ENCODE data around the gene RBP5. TPM values are rescaled to one million over a fixed set of nuclear protein-coding genes. Genes with fewer than 3 reads are reported as not detected.
A peak's percentile ranks its signal among the peaks of the same experiment; 100 is the strongest.

The RBP5 gene
- total RNA-seq, 4 donors from 2014 or later = 0.78 to 9.9 (median 2.2) TPM

GRCh38 chr12:7142809-7143465 lies 14.2 kb upstream of the RBP5 start:
- no peaks in the 10 kb centered on the region for H3K27me3 ChIP-seq
- no peak for DNase-seq (ENCODE audit: low spot score in 2 of 2)
- H3K9me3 ChIP-seq = no peaks in the 10 kb centered on the region
- TF ChIP-seq EP300 (IDR thresholded peaks at IDR 0.05) (no peak), POLR2A (IDR thresholded peaks at IDR 0.05) (no peak), CTCF (IDR thresholded peaks at IDR 0.05) (no peak)
- H3K27ac ChIP-seq = no peak overlapping the region
- 92 to 93% methylated on average over 16 to 18 of the region's 18 CpGs for WGBS, 2 donors
- no peak overlapping the region for H3K4me3 ChIP-seq
- H3K36me3 ChIP-seq = peaks cover 0 to 53% (median 0%) of the 10 kb centered on the region in 3 donors
- H3K4me1 ChIP-seq = peaks cover 0 to 20% (median 8%) of the 10 kb centered on the region in 4 donors

- Histone ChIP-seq H3K9me3 (no peaks in the 10 kb centered on the region), H3K27me3 (no peaks in the 10 kb centered on the region), H3K27ac (peak overlapping the region in 1 of 4 donors; percentile 10), H3K4me3 (no peak overlapping the region), H3K36me3 (peaks cover 0 to 59% (median 0%) of the 10 kb centered on the region in 3 donors), H3K4me1 (peaks cover 0 to 20% (median 8%) of the 10 kb centered on the region in 4 donors)
- 65 to 77% methylated on average over 5 of the region's 5 CpGs for WGBS, 2 donors
- DNase-seq (ENCODE audit: low spot score in 2 of 2) = peak; percentile 30 to 70
- TF ChIP-seq CTCF (IDR thresholded peaks at IDR 0.05) (peak; percentile 32 to 64 (median 54)), POLR2A (IDR thresholded peaks at IDR 0.05) (no peak)
Measured at GRCh38 chr12:7142056-7142644, 13.5 kb upstream of the RBP5 start.

- Histone ChIP-seq H3K36me3 (peaks cover 0 to 60% (median 4%) of the 10 kb centered on the region in 3 donors), H3K27ac (no peak overlapping the region), H3K4me1 (peaks cover 0 to 20% (median 8%) of the 10 kb centered on the region in 4 donors), H3K4me3 (no peak overlapping the region), H3K9me3 (no peaks in the 10 kb centered on the region), H3K27me3 (no peaks in the 10 kb centered on the region)
- DNase-seq (ENCODE audit: low spot score in 2 of 2) = no peak
- 86 to 88% methylated on average over 7 of the region's 7 CpGs for WGBS, 2 donors
- TF ChIP-seq EP300 (IDR thresholded peaks at IDR 0.05) (no peak), POLR2A (IDR thresholded peaks at IDR 0.05) (no peak), CTCF (IDR thresholded peaks at IDR 0.05) (no peak)
Measured at GRCh38 chr12:7141351-7142005, 12.8 kb upstream of the RBP5 start.

- no peak for DNase-seq (ENCODE audit: low spot score in 2 of 2)
- Histone ChIP-seq H3K27me3 (no peaks in the 10 kb centered on the region), H3K4me1 (peaks cover 0 to 2% (median 0%) of the 10 kb centered on the region in 4 donors), H3K36me3 (peaks cover 0 to 73% (median 9%) of the 10 kb centered on the region in 3 donors), H3K27ac (no peak overlapping the region), H3K9me3 (no peaks in the 10 kb centered on the region), H3K4me3 (no peak overlapping the region)
- TF ChIP-seq EP300 (IDR thresholded peaks at IDR 0.05) (no peak), CTCF (IDR thresholded peaks at IDR 0.05) (no peak), POLR2A (IDR thresholded peaks at IDR 0.05) (no peak)
- WGBS, 2 donors = 97 to 100% methylated on average over 2 of the region's 2 CpGs
Measured at GRCh38 chr12:7139200-7139599, 10.5 kb upstream of the RBP5 start.

- Histone ChIP-seq H3K27me3 (no peaks in the 10 kb centered on the region), H3K4me3 (no peak overlapping the region), H3K9me3 (no peaks in the 10 kb centered on the region), H3K36me3 (peaks cover 0 to 71% (median 9%) of the 10 kb centered on the region in 3 donors), H3K27ac (no peak overlapping the region), H3K4me1 (no peaks in the 10 kb centered on the region)
- no peak for TF ChIP-seq CTCF (IDR thresholded peaks at IDR 0.05)
- no peak for DNase-seq (ENCODE audit: low spot score in 2 of 2)
- 40 to 46% methylated on average over 4 of the region's 4 CpGs for WGBS, 2 donors
Measured at GRCh38 chr12:7137908-7138307, 9.2 kb upstream of the RBP5 start.
